CD4-positive, CD25-positive, alpha-beta regulatory T cell (primary cell): ENCODE measurements around the gene KRT222. TPM values are rescaled to one million over a fixed set of nuclear protein-coding genes. Genes with fewer than 3 reads are reported as not detected.

ENCODE experiments used
- ATAC-seq, 2 donors: fragments of 150-1000 bp; cut with Tn5 transposase; one replicate each; pipeline ENCODE4 v1.10.0; 2021; ENCODE audit warnings: low read depth in 2 of 2, moderate number of reproducible peaks in 2 of 2, moderate library complexity in 1 of 2
- DNase-seq, 3 donors: peaks; one replicate each; pipeline versions ENCODE4 v3.0.0 to v3.0.0-alpha.2; 2012 to 2022; ENCODE audit warnings: mixed read lengths in 1 of 3
- H3K27ac ChIP-seq: one replicate; pipeline ENCODE4 v1.7.0; 2013; ENCODE audit warnings: mild to moderate bottlenecking, low read length; ENCODE audit not compliant: insufficient read depth, poor library complexity, severe bottlenecking
- H3K27me3 ChIP-seq: one replicate; pipeline ENCODE4 v1.7.0; 2013; ENCODE audit warnings: low read length; ENCODE audit not compliant: control insufficient read depth, insufficient read depth
- H3K36me3 ChIP-seq: one replicate; pipeline ENCODE4 v1.7.0; 2013; ENCODE audit warnings: mild to moderate bottlenecking, low read length, moderate library complexity; ENCODE audit not compliant: control insufficient read depth, insufficient read depth
- H3K4me1 ChIP-seq: 2 replicates; pipeline ENCODE4 v1.7.0; 2013; ENCODE audit warnings: mild to moderate bottlenecking, low read length; ENCODE audit not compliant: insufficient read depth, control insufficient read depth, poor library complexity, severe bottlenecking
- H3K4me3 ChIP-seq: one replicate; pipeline ENCODE4 v1.7.0; 2013; ENCODE audit warnings: low read depth, mild to moderate bottlenecking, low read length, moderate library complexity
- H3K9me3 ChIP-seq, 2 experiments: 1 replicate in 1 of 2; 2 replicates in 1 of 2; pipeline ENCODE4 v1.7.0; 2013; ENCODE audit warnings: low read length in 2 of 2, mild to moderate bottlenecking in 1 of 2, moderate library complexity in 1 of 2; ENCODE audit not compliant: control insufficient read depth in 2 of 2
- H3K27ac Mint-ChIP-seq, 3 donors: one replicate each; pipeline ENCODE4 v1.8.0; 2020 to 2022; ENCODE audit warnings: mild to moderate bottlenecking in 3 of 3, mixed read lengths in 3 of 3, moderate library complexity in 2 of 3
- H3K27me3 Mint-ChIP-seq: one replicate; pipeline ENCODE4 v1.8.0; 2022; ENCODE audit warnings: mild to moderate bottlenecking, mixed read lengths
- H3K36me3 Mint-ChIP-seq: one replicate; pipeline ENCODE4 v1.8.0; 2020; ENCODE audit warnings: mixed read lengths
- H3K4me1 Mint-ChIP-seq, 4 donors: one replicate each; pipeline ENCODE4 v1.8.0; 2020 to 2022; ENCODE audit warnings: mixed read lengths in 4 of 4, mild to moderate bottlenecking in 1 of 4
- H3K4me3 Mint-ChIP-seq, 4 donors: one replicate each; pipeline ENCODE4 v1.8.0; 2020 to 2022; ENCODE audit warnings: mild to moderate bottlenecking in 4 of 4, mixed read lengths in 4 of 4, moderate library complexity in 3 of 4
- H3K9me3 Mint-ChIP-seq, 7 donors: one replicate each; pipeline ENCODE4 v1.8.0; 2020 to 2022; ENCODE audit warnings: mixed read lengths in 7 of 7, mild to moderate bottlenecking in 3 of 7, moderate library complexity in 2 of 7
- polyA plus RNA-seq, 4 donors: library from polyadenylated mRNA; unstranded; fragments of 300-500 nt; fragmentation: Illumina TruSeq; gene quantifications; one replicate each; pipeline ENCODE4 v1.2.3, GENCODE V29; 2021
- total RNA-seq: library from RNA; stranded (reverse); gene quantifications from one replicate; pipeline ENCODE4 v1.2.3, GENCODE V29; 2022

The KRT222 gene
- total and polyA plus RNA-seq, 5 donors from 2014 or later: 0.23 TPM; not detected in 4

DNA sequence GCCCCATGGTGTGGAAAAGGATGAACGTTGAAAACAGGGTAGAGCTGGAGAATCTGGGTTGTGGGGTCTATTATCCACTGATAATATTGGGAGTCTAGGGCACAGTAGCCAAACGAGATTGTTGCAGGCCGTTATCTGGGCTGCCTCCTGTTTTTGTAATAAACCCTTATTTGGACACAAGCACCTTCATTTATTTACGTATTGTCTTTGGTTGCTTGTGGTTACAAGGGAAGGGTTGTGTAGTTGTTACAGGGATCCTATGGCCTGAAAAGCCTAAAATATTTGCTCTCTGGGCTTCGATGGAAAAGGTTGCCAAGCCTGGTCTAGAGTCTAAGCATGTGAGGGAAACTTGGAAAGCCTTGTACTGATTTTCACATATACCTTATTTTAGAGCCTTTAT lies 13.0 kb downstream of the KRT222 start:
- Histone ChIP-seq H3K4me1 (peaks cover 13% of the 10 kb centered on the region), H3K9me3 (no peaks in the 10 kb centered on the region), H3K4me3 (no peak overlapping the region), H3K27me3 (peaks cover 6% of the 10 kb centered on the region), H3K36me3 (no peaks in the 10 kb centered on the region), H3K27ac (no peak overlapping the region)
- H3K27me3 Mint-ChIP-seq: peaks cover 5% of the 10 kb centered on the region
- DNase-seq: no peak
- peaks cover 7 to 22% (median 18%) of the 10 kb centered on the region in 4 donors for H3K4me1 Mint-ChIP-seq
- H3K9me3 Mint-ChIP-seq: peaks cover 0 to 1% (median 0%) of the 10 kb centered on the region in 7 donors
- no peak for ATAC-seq
- peak overlapping the region in 1 of 4 donors; percentile 52 for H3K4me3 Mint-ChIP-seq
- no peaks in the 10 kb centered on the region for H3K36me3 Mint-ChIP-seq
- no peak overlapping the region for H3K27ac Mint-ChIP-seq

DNA sequence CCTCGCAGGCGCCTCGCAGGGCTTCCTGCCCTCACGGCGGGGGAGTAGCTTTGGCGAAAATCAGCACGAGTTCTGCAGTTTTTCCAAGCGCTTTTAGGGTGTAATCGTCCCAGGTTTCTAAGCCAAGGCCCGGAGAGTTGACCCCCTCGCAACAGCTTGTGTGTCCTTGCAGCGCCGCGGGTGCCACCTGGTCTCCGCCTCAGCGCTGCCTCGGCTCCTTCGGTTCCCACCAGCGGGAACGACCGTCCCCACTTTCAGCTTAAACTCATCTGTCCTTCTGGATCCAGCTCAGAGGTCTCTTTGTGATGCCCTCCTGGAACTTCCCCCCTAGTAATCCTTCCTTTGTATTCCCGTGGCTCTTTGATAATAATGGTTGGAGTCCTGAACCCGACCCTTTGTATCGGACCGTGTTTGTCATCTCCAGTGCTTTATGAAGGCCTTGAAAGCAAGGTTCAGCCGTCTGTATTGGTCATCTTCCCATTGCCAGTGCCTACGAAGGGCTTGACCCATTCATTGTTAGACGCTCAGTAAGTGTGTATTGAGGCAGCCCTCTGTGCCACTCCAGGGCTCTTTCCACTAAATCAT lies 16.5 kb downstream of the KRT222 start:
- Histone ChIP-seq H3K27ac (peak overlapping the region; percentile 97), H3K4me3 (peak overlapping the region; percentile 79), H3K4me1 (peaks cover 37% of the 10 kb centered on the region), H3K9me3 (no peaks in the 10 kb centered on the region), H3K36me3 (peaks cover 13% of the 10 kb centered on the region), H3K27me3 (no peaks in the 10 kb centered on the region)
- Mint-ChIP-seq H3K4me1 (peaks cover 30 to 55% (median 46%) of the 10 kb centered on the region in 4 donors), H3K4me3 (peak overlapping the region; percentile 96 to 100 (median 98)), H3K27ac (peak overlapping the region; percentile 97 to 100 (median 99)), H3K9me3 (peaks cover 0 to 1% (median 0%) of the 10 kb centered on the region in 7 donors), H3K27me3 (no peaks in the 10 kb centered on the region), H3K36me3 (peaks cover 9% of the 10 kb centered on the region)
- DNase-seq: no peak
- ATAC-seq: no peak

DNA sequence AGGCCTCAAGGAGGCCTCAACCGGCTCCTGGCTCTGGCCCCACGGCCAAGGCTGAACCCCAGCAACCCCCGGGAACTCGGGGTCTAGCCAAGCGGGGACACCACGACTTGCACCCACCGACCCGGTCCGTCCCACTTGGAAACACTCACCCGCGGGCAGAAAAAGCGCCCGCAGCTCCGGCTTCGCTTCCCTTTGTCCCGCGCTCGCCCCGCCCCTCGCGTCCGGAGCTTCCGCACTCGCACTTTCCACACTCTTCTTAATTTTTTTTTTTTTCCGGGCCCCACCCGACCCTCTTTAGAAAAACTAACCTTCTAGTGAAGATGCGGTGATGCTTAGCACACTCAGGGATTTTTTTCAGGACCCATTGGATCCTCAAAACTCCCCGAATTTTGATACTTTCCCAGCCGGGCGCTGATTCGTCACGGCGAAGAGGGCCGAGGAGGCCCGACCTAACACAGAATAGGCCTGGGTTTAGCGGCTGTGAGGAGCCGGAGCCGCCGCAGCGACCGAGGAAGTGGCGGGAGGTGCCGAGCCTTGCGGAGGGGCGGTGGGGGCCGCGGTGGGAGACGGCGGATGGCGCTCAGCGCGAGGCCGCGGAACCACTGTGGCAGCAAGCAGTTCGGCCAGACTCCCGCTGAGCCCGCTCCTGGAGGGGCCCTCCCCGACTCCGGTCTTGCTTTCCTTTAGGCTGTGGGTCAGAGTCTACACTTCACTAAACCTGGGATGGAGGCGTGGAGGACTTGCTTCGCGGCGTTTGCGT lies 17.2 kb downstream of the KRT222 start, which contains the start of gene SMARCE1:
Gene SMARCE1, minus strand, starts transcription at position 195 of the 760 bp plus-strand sequence. CDS start 2,016 bp downstream, outside the sequence.
- peak within 1 kb of the TSS; percentile 79 for H3K4me3 ChIP-seq
- peaks cover 34 to 62% (median 51%) of the 10 kb centered on the region in 4 donors for H3K4me1 Mint-ChIP-seq
- DNase-seq (peak; percentile 62 to 87 (median 78)), ATAC-seq (peak; percentile 80 to 85)
- H3K27me3 Mint-ChIP-seq: no peaks in the 10 kb centered on the region
- H3K27ac Mint-ChIP-seq: peak within 1 kb of the TSS; percentile 97 to 100 (median 99)
- H3K9me3 Mint-ChIP-seq: peaks cover 0 to 1% (median 0%) of the 10 kb centered on the region in 7 donors
- peak within 1 kb of the TSS; percentile 97 for H3K27ac ChIP-seq
- peaks cover 18% of the 10 kb centered on the region for H3K36me3 ChIP-seq
- no peaks in the 10 kb centered on the region for H3K27me3 ChIP-seq
- H3K4me1 ChIP-seq: peaks cover 37% of the 10 kb centered on the region
- H3K9me3 ChIP-seq: no peaks in the 10 kb centered on the region
- H3K4me3 Mint-ChIP-seq: peak within 1 kb of the TSS; percentile 96 to 100 (median 98)
- peaks cover 14% of the 10 kb centered on the region for H3K36me3 Mint-ChIP-seq

DNA sequence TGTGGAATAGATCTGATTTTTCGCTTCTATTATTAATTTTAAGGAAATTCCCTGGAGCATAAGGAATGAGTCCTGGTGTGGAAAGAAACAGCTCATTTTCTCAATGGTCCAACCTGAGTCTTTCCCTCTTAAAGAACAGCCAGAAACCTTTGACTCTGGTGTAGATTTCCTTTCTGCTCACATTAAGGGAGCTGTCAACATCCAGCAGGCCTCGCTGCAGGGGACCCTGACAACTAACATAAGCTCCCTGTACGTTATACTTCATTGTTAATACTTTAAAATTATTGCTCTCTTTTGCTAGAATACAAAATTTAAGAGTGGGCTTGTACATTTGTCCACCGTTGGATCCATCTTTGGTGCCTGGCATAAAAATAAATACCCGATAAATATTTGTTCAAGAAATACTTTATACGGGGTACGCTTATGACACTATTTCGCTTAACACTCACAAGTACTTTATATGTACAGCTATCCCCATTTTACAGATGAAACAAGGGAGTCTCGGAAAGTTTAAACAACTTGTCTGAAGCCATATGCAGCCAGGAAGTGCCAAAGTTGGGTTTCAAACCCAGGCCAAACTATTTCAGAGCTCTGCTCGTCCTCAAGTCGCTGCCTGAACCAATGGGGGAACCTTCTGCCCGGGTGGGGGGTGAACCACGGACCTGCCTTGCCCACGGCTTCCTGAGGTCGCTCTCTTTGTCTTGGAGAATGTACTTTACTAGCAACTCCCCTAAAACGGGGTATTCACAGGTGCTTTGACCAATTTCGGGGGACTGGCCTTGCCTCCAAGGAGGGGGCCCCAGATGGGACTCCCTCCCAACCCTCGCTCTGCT lies 18.0 kb downstream of the KRT222 start:
- Mint-ChIP-seq H3K4me1 (peaks cover 39 to 69% (median 54%) of the 10 kb centered on the region in 4 donors), H3K27me3 (no peaks in the 10 kb centered on the region), H3K9me3 (peaks cover 0 to 1% (median 0%) of the 10 kb centered on the region in 7 donors), H3K4me3 (peak overlapping the region; percentile 96 to 100 (median 98)), H3K27ac (peak overlapping the region; percentile 97 to 100 (median 99)), H3K36me3 (peaks cover 21% of the 10 kb centered on the region)
- Histone ChIP-seq H3K36me3 (peaks cover 26% of the 10 kb centered on the region), H3K27ac (peak overlapping the region; percentile 97), H3K4me1 (peaks cover 37% of the 10 kb centered on the region), H3K27me3 (no peaks in the 10 kb centered on the region), H3K4me3 (peak overlapping the region; percentile 79), H3K9me3 (no peaks in the 10 kb centered on the region)
- ATAC-seq: peak; percentile 28 to 38
- peak in 2 of 3 donors; percentile 32 to 76 for DNase-seq

DNA sequence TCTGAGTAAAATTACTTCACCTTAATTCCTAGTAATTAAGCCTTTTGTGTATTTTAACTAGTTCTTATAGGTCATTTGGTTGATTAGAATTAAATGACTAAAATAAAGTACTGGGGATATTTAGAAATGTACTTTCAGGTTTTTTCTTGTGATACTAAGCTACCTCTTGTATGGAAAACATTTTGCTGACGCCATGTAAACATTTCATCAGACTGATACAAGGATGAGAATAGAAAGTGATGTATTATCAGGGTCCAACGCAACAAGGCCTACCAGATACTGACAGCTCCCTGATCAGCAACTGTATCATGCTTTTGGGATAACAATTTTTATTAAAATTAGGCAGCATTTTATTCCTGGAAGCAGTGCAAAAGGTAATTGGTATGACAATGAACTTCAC lies 19.0 kb downstream of the KRT222 start:
- peaks cover 37% of the 10 kb centered on the region for H3K4me1 ChIP-seq
- no peak for ATAC-seq
- H3K9me3 Mint-ChIP-seq: peaks cover 0 to 1% (median 0%) of the 10 kb centered on the region in 7 donors
- peak overlapping the region; percentile 96 to 100 (median 98) for H3K4me3 Mint-ChIP-seq
- H3K27me3 Mint-ChIP-seq: no peaks in the 10 kb centered on the region
- peak overlapping the region in 1 of 3 donors; percentile 99 for H3K27ac Mint-ChIP-seq
- no peaks in the 10 kb centered on the region for H3K27me3 ChIP-seq
- H3K27ac ChIP-seq: peak overlapping the region; percentile 25
- no peaks in the 10 kb centered on the region for H3K9me3 ChIP-seq
- peaks cover 25% of the 10 kb centered on the region for H3K36me3 Mint-ChIP-seq
- peaks cover 36% of the 10 kb centered on the region for H3K36me3 ChIP-seq
- no peak for DNase-seq
- peaks cover 42 to 74% (median 59%) of the 10 kb centered on the region in 4 donors for H3K4me1 Mint-ChIP-seq
- peak overlapping the region; percentile 79 for H3K4me3 ChIP-seq

DNA sequence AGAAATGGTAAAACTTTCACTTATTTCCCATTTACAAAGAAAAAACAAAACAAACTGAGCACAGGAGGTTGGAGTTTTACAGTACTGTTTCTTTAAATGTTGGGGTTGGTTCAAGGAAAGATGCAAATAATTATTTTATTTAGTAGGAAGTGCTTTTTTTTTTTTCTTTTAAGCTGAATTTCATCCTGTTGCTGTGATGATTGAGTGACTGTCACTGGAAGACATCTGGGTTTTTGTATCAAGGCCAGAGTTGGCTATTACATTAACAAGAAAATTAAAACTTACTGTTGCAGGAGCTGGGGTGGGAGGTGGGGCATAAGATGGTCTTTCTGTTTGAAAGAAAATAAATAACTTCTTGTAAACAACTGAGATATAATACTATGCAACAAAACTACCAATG lies 19.7 kb downstream of the KRT222 start:
- no peaks in the 10 kb centered on the region for H3K27me3 ChIP-seq
- Mint-ChIP-seq H3K4me1 (peaks cover 49 to 81% (median 64%) of the 10 kb centered on the region in 4 donors), H3K27ac (peak overlapping the region in 2 of 3 donors; percentile 70 to 99), H3K27me3 (no peaks in the 10 kb centered on the region), H3K36me3 (peaks cover 26% of the 10 kb centered on the region), H3K9me3 (peaks cover 0 to 1% (median 0%) of the 10 kb centered on the region in 7 donors), H3K4me3 (peak overlapping the region; percentile 52 to 100 (median 78))
- no peaks in the 10 kb centered on the region for H3K9me3 ChIP-seq
- peaks cover 43% of the 10 kb centered on the region for H3K36me3 ChIP-seq
- DNase-seq (peak in 1 of 3 donors; percentile 24), ATAC-seq (no peak)
- peak overlapping the region; percentile 79 for H3K4me3 ChIP-seq
- H3K27ac ChIP-seq: peak overlapping the region; percentile 25
- peaks cover 38% of the 10 kb centered on the region for H3K4me1 ChIP-seq

DNA sequence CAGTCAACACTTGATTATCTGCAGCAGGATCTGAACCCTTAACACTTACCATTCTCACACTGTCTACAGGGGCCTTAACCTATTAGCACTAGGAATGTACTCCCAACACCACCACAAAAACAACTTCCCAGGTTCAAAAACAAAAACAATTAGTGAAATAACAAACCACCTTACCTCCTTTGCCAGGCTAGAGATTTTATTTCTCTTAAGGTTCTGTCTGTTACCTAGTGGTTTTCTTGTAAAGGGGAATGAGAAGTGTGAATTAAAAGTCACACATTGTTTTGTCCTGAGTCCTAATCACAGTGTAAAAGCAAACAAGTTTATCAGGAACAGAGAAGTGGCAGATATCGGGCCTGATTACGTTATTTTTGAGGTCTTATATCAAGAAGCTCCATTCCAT lies 27.0 kb downstream of the KRT222 start:
- peaks cover 95% of the 10 kb centered on the region for H3K36me3 ChIP-seq

More for the DNA sequence above, 27.0 kb downstream of the KRT222 start:
- ATAC-seq: no peak
- Histone ChIP-seq H3K4me3 (no peak overlapping the region), H3K9me3 (no peaks in the 10 kb centered on the region), H3K27ac (no peak overlapping the region), H3K4me1 (peaks cover 4% of the 10 kb centered on the region), H3K27me3 (no peaks in the 10 kb centered on the region)
- Mint-ChIP-seq H3K27ac (peak overlapping the region in 2 of 3 donors; percentile 39 to 53), H3K36me3 (peaks cover 37% of the 10 kb centered on the region), H3K4me3 (peak overlapping the region in 1 of 4 donors; percentile 21), H3K9me3 (no peaks in the 10 kb centered on the region), H3K4me1 (peaks cover 18 to 44% (median 37%) of the 10 kb centered on the region in 4 donors), H3K27me3 (no peaks in the 10 kb centered on the region)
- no peak for DNase-seq
